NCI-H187 treated with DMSO at 0.1 percent for 48 hours (cell line): ENCODE data around the gene TPRG1L.
"Not testable (repeated sequence)": the region's sequence is repeated elsewhere in the genome, so short reads cannot be mapped to it uniquely, and the experiment has no call there.

Experiments
- DNase-seq: peaks from one replicate; lab custom pipeline; 2025; lab: John Stamatoyannopoulos, UW

The TPRG1L gene

DNA sequence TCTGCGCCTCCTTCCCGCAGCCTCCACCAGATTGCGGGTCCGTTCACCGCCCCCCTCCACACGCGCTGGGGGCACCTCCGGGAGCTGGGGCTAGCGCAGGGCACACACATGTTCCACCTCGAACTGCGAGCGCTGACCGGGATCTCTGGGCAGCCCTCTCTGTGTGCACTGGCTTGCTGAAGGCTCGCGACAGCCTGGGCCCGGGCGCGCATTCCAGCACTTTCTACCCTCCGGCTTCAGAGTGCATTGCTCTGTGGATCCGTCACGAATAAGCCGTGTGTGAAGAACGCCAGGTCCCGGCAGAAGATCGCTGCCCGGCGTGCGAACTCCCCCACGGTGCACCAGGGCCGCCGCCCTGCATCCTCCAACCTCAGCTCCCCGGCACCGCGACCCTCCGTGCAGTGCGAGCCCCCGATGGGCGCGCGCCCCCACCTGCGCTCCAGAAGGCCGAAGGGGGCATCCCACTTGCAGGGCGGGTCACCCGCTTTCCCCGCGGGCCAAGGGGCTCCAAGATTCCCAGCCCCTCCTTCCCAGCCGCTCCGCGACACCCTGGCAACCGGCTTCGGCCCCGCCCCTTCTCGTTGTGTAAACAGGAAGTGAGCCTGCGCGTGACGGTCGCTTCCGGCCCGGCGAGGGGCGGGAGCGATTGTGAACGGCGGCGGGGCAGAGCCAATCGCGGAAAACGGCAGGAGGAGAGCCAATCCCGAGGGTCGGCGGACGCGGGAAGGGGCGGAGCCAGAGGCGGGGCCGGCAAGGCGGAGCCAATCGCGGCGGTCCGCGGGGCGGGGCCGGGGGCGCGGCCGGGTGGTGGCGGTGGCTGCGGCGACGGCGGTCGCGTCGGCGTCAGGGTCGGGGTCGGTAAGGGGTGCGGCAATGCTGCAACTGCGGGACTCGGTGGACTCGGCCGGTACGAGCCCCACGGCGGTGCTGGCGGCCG lies at the start of gene TPRG1L:
TPRG1L (plus strand) TSS at position 816 of the 937 bp plus-strand sequence; CDS start at position 874, 58 bp downstream.
- DNase-seq, result peak; percentile 70

DNA sequence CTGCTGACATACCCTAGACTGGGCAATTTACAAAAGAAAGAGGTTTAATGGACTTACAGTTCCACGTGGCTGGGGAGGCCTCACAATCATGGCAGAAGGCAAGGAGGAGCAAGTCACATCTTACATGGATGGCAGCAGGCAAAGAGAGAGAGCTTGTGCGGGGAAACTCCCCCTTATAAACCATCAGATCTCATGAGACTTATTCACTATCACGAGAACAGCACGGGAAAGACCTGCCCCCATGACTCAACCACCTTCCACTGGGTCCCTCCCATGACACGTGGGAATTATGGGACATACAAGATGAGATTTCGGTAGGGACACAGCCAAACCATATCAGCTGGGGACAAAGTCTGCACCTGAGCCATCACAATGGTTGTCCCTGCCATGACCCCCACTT lies 49.3 kb upstream of the TPRG1L start:
- DNase-seq, result not testable (repeated sequence)

DNA sequence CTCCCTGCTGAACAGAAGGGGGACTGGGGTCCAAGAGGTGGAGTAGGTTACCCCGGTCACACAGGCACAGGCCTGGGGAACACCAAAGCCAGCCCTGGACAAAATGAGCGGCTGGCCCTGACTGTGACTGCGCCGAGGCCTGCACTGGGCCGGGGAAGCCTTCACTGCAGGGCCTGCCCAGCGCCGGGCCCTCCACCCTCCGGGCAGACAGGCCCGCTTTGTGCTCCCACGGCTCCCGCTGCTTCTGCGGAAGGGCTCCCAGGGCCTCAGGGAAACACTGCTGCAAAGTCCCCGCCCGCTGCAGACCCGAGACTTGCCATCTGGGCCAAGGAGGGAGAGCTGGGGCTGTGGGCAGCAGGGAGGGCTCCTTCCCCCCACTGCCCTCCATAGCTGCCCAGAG lies 48.8 kb upstream of the TPRG1L start:
- DNase-seq, result no peak

DNA sequence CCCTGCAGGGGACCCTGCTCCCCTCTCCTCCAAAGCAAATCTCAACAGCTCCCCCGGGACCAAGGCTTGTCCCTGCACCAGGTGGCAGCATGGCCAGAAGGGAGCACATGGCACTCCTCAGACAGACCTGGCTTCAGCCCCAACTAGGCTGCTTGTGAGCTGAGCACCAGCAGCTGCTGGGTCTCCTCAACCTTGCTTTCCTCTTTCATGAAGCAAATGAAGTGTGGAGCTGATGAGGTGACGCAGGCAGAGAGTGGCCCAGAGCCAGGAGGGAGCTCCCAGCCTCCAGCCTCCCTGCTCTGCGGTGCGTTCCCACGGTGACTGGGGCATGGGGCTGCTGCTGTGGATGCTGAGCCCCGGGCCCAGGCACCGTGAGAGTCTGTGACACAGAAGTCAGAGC lies 47.5 kb upstream of the TPRG1L start:
- DNase-seq, result no peak

DNA sequence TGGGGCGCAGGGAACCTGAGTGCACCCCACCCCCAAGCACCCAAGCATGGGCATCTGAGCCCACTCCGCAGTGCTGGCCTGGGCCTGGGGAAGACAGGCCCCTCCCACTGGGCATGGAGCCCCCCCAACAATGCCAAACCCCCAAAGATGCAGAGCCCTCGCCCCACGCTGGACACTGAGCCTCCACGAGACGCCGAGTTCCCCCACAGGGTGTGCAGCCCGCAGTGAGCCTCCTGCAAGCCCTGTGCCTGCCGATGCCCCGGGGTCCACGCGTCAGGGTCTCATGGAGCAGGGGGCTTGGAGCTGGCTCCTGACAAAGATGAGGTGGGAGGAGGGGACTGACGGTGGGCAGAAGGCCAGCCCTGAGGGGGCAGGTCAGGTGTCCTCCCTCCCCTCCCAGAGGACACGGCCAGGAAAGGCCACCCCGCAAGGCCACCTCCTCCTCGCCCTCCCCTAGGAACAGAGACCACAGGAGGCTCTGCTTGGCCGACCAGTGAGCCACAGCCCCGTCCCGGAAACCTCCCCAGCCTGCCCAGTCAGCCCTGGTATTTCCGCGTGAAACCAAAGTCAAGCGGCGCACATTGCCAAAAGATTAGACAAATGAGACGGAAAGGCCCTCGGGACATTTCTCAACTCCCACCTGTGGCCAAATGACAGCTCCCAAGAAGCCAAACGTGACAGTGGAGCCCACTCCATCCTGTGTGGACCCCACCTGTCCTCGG lies 46.9 kb upstream of the TPRG1L start:
- DNase-seq, result no peak

DNA sequence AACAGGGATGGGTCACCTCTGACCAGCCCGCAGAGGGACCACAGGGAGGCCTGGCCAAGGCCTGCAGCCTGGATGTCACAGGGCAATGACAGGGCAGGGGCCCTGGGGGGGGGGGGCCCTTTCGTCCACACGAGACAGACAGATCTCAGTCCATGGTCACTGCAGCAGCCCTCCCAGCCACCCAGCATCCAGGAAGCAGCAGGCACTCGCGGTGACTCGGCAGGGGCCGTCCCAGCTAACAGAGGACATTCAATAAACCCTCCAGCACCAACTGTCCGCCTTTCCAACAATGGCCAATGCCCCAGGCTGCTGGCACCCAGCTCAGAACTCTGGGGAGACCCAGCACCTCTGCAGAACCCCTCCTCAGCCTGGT lies 46.4 kb upstream of the TPRG1L start:
- no peak for DNase-seq

DNA sequence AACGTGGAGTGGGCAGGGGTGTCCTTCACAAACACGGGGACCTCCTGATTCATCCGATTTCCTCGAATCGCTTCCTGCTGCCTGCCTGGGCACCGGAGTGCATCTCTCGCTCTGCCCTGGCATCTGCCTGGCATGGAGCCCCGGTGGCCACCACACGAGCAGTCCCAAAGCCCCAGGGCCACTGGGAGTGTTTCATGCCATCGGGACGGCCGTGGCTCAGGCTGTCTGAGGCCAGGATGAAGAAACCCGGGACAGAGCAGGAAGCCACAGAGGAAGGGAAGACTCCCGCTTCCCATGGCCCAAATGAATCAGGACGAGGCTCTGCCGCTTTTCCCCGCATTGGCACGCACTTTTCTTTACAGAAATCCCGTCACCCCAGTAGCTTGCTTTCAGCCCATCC lies 45.9 kb upstream of the TPRG1L start:
- DNase-seq, result no peak

DNA sequence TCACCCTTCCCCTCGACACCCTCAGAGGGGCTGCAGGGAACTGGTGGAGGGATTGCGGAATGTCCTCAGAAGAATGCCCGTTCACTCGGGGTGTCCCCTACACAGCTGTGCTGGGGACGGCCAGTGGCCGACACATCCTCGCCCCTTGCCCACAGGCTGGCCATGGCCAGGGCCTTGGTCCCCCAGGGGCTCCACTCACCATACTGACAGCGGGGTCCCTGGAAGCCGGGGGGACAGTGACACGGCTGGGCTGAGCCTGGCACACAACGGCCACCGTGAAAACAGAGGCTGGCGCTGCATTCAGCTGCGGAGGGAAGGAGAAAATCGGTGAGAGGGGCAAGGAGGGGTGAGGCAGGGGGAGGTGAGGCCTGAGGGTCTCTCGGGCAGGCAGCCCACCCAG lies 45.2 kb upstream of the TPRG1L start:
- DNase-seq, result no peak

DNA sequence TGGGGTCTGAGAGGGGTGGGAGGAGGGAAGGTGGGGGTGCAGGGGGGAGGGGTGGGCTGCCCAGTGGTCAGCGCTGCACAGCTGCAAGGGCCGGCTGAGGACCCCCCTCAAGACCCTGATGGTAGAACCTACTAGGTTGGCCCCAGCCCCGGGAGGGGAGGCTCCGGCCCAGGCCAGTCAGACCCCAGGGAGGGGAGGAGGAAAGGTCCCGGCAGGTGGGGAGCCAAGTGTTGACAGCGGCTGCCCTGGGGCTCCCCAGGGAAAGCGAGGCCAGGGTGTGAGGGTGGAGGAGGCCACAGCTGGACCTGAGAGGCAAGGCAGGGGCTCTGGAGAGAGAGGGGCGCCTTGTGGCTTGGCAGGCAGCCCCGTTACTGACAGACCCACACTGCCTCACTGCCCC lies 44.6 kb upstream of the TPRG1L start:
- no peak for DNase-seq

DNA sequence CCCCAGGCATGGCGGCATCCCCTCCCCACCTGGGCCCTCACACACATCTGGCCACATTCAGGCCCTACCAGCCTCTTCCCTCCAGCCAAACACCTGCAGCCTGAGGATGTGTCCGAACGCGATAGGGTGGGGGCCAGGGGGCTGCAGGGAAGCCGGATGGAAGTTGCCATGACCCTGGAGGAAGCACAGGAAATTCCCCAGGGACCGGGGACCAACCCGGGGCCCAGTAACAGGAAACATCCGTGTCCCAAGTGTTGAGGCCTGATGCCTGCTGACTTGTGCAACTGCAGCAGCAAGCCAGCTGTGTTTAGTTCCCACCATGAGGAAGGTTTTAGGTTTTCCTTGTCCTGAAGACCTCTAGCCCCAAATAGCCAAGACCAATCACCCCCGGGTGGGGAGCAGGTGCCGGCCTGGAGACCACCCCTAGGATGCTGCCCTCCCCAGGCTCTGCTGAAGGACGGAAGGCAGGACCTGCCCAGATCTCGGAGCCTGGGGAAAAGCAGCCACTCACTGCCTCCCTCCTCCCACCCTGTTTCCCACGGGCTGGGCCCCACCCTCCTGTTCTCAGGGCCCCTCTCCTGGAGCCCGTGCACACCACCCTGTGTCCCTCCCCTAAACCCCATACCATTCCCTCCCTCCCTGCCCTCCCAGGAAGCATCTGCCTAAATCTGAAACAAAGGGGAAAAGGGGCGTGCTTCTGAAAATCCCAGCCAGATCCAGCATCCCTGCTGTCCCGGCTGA lies 43.3 kb upstream of the TPRG1L start:
- no peak for DNase-seq

DNA sequence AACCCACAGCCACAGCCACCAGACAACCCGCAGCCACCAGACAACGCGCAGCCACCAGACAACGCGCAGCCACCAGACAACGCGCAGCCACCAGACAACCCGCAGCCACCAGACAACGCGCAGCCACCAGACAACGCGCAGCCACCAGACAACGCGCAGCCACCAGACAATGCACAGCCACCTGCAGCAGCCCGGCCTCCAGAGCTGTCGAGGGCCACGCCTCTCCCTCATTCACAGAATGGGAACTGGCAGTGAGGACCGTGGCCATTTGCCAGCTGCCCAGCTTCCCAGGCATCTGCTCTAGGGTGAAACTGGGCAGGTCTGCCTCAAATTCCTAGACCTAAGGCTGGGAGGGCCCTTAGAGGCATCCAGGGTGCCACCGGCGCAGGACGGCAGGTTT lies 41.1 kb upstream of the TPRG1L start:
- not testable (repeated sequence) for DNase-seq

DNA sequence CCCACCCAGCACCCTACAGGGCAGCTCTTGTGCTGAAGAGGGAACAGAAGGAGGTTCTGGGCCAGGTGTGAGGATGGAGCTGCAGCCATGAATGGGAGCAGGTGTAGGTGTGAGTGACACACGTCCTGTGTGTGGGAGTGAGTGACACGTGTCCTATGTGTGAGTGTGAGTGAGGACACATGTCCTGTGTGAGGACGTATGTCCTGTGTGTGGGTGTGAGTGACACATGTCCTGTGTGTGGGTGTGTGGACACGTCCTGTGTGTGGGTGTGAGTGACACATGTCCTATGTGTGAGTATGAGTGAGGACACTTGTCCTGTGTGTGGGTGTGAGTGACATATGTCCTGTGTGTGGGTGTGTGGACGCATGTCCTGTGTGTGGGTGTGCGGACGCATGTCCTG lies 39.9 kb upstream of the TPRG1L start:
- no peak for DNase-seq

DNA sequence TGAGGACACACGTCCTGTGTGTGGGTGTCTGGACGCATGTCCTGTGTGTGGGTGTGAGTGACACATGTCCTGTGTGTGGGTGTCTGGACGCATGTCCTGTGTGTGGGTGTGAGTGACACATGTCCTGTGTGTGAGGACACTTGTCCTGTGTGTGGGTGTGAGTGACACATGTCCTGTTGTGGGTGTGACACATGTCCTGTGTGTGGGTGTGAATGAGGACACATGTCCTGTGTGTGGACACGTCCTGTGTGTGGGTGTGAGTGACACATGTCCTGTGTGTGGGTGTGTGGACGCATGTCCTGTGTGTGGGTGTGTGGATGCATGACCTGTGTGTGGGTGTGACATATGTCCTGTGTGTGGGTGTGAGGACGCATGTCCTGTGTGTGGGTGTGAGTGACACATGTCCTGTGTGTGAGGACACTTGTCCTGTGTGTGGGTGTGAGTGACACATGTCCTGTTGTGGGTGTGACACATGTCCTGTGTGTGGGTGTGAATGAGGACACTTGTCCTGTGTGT lies 39.4 kb upstream of the TPRG1L start:
- not testable (repeated sequence) for DNase-seq

DNA sequence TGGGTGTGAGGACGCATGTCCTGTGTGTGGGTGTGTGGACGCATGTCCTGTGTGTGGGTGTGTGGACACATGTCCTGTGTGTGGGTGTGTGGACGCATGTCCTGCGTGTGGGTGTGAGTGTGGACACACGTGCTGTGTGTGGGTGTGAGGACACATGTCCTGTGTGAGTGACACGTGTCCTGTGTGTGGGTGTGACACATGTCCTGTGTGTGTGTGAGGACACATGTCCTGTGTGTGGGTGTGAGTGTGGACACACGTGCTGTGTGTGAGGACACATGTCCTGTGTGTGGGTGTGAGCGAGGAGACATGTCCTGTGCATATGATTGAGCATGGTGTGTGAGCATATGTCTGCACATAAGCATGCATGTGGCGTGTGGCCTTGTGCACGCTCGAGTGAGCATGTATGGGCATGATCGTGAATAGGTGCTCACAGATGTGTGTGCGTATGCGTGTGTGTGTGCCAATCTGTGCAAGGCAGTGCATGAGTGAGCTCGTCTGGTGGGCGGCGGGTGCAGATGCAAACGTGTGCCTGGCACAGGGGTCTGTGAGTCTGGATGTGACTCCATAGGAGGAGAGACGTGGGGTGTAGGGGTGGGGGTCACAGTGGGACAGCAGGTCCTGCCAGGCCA lies 38.8 kb upstream of the TPRG1L start:
- no peak for DNase-seq

DNA sequence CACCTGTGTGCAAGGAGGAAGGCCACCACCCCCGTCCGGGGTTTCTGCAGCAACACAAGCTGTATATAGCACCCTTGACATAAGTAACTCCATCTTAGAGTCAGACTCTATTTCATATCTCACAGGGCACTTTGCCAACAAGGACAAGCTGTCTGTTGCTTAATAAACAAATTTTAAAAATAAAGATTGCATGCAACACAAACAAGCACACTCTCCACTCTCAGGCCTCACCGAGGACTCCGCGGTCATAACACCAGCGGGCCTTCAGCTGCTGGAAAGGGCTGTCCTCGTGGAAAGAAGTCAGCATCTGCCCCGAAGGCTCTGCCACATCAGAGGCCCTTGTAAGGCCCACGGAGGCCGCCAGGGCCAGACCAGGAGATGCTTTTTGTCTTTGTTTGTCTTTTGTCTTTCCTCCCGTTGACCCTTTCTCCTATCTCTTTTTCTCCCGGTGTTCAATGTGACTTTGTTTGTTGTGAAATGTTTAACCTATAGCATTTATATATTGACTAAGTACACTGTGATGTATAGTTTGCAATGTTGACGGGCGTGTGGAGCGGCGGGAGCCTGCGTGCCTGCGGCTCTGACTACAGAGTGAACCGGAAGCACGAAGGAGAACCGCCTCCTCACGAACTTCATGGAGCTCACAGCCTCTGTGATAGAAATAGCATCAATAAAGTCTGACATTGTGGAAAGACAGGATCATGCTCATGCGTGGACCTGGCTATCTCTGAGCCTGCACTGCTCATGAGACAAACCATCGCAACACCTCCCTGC lies 37.6 kb upstream of the TPRG1L start:
- DNase-seq, result no peak

DNA sequence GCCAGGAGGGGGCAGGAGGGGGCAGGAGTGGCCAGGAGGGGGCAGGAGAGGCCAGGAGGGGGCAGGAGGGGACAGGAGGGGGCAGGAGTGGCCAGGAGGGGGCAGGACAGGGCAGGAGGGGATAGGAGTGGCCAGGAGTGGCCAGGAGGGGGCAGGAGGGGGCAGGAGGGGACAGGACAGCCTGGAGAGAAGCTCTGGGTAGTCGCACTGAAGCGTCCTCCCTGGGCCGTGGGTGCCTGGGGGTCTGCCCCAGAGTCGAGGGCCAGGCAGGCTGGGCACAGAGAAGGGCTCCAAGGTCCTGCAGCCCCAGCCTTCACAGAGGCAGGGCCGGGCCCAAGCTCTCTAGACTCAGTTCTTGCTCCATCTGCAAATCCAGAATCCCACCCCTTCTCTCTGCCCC lies 36.4 kb upstream of the TPRG1L start:
- DNase-seq, result no peak

DNA sequence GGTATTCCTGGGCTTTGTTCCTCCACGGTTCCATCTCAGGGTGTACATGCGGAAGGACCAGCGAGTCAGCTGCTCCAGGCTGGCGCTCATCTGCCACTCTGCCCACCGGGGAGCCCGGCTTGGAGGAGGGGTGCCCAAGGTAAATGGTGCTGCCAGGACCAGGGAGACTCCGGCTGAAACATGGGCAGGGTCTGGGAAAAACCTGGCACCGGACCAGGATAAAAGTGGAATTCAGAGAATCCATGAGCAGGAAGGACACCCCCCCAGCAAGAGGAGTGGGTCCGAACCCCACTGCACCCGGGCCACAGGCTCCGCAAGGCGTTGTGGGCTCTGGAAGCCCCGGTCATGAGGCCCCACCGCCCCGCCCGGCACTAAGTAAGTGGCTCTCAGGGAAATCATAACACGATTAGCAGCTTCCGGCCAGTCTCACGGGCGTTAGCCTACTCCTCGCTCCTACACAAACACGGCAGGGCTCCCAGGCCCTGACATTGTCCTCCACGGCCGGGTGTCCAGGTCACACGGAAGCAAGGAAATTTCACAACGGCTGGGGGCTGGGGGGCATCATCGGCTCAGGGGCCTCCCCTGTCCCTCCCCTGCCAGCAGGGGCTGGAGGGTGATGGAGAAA lies 34.6 kb upstream of the TPRG1L start:
- DNase-seq, result no peak

DNA sequence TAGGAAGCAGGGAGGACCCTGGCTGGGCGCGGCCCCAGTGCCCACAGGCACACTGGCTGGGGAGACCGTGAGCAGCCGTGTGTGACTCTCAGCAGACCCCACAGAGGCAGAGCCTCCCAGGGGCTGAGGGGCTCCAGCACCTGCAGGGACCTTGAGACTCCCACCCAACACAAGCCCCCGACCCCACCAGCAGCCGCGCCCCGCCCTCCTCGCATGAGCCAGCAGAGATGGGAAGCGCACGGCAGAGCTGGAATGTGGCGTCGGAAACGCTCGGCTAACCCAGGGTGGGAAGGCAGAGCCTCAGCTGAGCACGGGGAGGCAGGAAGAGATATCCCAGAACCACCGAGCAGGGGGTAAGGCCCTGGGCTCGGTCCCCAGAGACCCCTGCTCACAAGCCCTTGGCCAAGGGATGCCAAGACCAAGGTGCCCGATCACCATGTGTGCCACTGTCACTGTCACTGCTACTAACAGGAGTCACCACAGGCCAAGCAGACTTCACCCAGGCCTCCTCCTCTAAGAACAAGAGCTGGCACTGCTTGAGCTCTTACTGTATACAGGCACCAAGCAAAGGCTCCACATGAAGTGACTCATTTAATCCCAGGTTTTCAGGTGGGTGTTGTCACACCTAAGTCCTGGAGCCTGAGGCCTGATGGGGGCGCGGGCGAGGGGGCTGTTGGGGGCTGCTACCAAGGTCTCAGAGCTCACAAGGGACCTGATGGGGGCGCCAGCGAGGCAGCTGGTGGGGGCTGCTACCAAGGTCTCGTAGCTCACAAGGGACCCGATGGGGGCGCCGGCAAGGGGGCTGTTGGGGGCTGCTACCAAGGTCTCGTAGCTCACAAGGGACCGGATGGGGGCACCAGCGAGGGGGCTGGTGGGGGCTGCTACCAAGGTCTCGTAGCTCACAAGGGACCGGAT lies 33.6 kb upstream of the TPRG1L start:
- no peak for DNase-seq

DNA sequence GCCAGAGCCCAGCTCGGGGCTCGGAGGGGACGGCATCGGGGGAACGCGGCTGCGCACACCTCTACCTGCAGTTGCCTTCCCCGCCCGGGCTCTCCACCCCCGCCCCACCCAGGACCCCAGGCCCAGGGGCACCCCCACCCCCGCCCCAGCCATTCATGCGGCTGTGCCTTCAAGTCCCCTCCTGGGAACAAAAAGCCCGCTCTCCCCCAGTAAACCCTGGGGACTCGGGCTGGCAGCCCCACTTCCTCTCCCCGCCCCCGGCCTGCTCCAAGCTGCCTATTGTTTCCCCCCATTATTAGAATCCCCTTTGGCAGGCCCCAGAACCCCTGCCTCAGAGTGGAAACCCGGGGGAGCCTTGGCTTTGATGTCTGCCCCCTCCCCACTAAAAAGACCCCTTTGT lies 31.5 kb upstream of the TPRG1L start:
- DNase-seq, result no peak

DNA sequence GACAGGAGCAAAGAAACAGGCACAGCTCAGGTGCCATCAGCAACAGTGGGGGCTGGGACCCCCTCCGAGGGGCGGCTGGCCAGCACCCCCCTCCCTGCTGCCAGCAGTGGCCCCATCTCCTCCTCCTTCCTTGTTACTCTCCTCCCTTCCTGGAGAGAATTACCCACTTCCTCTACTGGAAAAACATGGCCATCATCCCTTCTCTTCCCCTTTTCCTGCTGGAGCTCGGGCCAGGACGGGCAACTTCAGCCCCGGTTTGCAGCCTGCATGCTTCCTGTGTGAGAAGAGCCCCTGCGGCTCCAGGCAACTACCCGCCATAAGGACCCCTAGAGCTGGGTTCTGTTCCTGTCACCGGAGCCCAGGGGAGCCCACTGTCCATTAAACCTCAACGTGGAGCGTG lies 31.1 kb upstream of the TPRG1L start:
- DNase-seq, result no peak
